Mucosa of stomach (tissue), 1 donor: Measurements from ENCODE around the gene BAG2.

Experiments used
- H3K27me3 ChIP-seq: one replicate; pipeline ENCODE4 v1.7.0; 2013; ENCODE audit warnings: mild to moderate bottlenecking, low read length; ENCODE audit not compliant: control insufficient read depth, insufficient read depth
- H3K36me3 ChIP-seq: one replicate; pipeline ENCODE4 v1.7.0; 2013; ENCODE audit warnings: low read length; ENCODE audit not compliant: control insufficient read depth, insufficient read depth
- H3K4me1 ChIP-seq: one replicate; pipeline ENCODE4 v1.7.0; 2013; ENCODE audit warnings: mild to moderate bottlenecking, low read length; ENCODE audit not compliant: control insufficient read depth, insufficient read depth
- H3K4me3 ChIP-seq: one replicate; pipeline ENCODE4 v1.7.0; 2013; ENCODE audit warnings: low read length
- H3K9ac ChIP-seq: one replicate; pipeline ENCODE4 v1.7.0; 2013; ENCODE audit warnings: mild to moderate bottlenecking, low read length, moderate library complexity
- H3K9me3 ChIP-seq: one replicate; pipeline ENCODE4 v1.7.0; 2013; ENCODE audit warnings: mild to moderate bottlenecking, low read length, moderate library complexity; ENCODE audit not compliant: control insufficient read depth
- donor health status: Pancreatic carcinoma.

Gene BAG2

DNA sequence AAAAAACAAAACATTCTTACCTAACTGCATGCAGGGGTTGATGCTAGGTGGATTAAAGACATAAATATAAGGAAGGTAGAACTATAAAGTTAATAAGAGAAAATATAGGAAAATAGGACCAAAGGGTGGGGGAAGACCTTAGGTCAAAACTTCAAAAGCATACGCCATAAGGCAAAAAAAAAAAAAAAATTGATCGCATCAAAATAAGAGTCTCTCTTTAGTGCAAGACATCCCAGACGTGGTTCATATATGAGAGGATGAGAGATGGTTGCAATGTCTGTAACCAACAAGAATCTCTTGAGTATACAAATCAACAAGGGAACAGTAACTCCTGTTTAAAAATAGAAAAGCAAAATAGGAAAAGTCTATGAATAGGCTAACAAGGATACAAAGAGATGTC lies 8.5 kb downstream of the BAG2 start:
- H3K4me1 ChIP-seq, result no peaks in the 10 kb centered on the region
- no peaks in the 10 kb centered on the region for H3K9me3 ChIP-seq

DNA sequence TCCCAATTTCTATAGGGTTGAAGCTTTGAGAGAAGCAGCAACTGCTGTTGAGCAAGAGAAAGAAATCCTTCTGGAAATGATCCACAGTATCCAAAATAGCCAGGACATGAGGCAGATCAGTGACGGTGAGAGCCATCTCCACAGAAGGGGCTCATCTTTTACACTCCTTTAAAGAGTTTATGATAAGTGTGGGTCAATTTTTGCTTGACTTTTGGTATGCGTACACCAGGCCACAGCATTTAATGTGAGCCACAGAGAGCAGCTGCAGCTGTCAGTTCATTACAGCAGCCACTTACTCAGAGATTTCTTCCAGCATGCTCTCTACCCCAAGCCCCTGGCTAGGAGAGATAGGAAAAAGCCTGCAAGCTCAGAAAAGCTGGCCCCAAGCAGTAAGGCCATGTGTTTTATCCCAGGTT lies 9.9 kb downstream of the BAG2 start:
- H3K9ac ChIP-seq, result no peak overlapping the region
- H3K27me3 ChIP-seq, result no peaks in the 10 kb centered on the region
- H3K4me1 ChIP-seq, result no peaks in the 10 kb centered on the region
- no peak overlapping the region for H3K4me3 ChIP-seq
- no peaks in the 10 kb centered on the region for H3K9me3 ChIP-seq
- H3K36me3 ChIP-seq, result no peaks in the 10 kb centered on the region

More for the DNA sequence above, 8.5 kb downstream of the BAG2 start:
- no peak overlapping the region for H3K9ac ChIP-seq
- no peak overlapping the region for H3K4me3 ChIP-seq
- no peaks in the 10 kb centered on the region for H3K36me3 ChIP-seq
- no peaks in the 10 kb centered on the region for H3K27me3 ChIP-seq

DNA sequence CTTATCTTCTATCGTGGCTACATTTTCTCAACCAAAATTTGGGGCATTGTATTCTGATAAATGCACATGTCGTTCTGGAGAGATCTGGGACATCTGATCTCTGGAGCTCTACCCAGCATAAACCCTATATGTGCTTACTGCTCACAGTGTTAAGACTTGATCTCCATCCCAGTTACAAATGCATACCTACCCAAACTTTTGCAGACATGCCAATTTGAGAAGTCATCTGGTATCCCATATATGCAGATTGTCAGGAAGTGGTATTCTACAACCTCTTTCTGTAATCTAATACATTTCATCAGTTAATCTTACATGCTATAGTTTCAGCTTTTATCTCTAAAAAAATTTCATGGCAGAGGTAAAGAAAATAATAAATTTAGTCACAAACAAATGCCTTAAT lies 11.2 kb downstream of the BAG2 start:
- Histone ChIP-seq H3K4me3 (no peak overlapping the region), H3K4me1 (no peaks in the 10 kb centered on the region), H3K27me3 (no peaks in the 10 kb centered on the region), H3K36me3 (no peaks in the 10 kb centered on the region), H3K9ac (no peak overlapping the region), H3K9me3 (no peaks in the 10 kb centered on the region)

DNA sequence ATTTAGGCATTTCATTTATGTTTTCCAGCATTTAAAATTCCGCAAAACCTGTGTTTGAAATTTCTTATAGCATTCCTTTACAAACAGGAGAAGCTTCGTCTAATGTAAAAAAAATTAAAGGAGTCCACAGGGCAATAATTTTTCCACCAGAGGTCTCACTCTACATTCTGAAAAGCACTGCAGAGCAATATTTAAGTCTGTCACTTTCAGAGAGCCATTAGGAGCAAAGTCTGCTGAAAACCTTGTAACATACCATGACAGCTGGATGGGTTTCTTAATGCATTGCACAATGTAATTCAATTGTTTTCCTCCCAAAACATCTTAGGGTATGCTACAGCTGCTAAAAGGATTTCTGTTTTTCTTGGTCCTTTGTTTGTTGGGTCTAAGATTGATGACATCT lies 18.0 kb downstream of the BAG2 start:
- Histone ChIP-seq H3K4me1 (no peaks in the 10 kb centered on the region), H3K27me3 (no peaks in the 10 kb centered on the region), H3K36me3 (no peaks in the 10 kb centered on the region), H3K9me3 (no peaks in the 10 kb centered on the region), H3K9ac (no peak overlapping the region), H3K4me3 (no peak overlapping the region)

DNA sequence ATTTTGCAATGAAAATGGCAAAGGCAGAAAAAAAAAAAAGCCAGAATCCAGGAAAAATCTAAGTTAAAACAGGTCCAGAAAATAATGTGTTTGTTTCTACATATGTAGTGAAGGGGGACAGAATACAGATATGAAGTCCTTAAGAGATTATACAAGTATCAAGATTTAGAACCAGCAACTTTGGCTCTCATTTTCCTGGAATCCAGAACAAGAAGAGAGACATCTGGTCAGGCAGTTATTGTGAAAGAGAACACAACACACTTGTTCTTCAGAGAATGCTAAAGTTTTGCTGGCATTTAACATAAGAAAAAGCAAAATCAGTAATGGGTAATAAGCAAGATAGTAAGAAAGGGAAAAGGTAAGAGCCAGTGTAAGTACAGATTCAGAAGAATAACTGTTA lies 21.1 kb downstream of the BAG2 start:
- no peak overlapping the region for H3K4me3 ChIP-seq
- H3K27me3 ChIP-seq, result no peaks in the 10 kb centered on the region
- no peaks in the 10 kb centered on the region for H3K36me3 ChIP-seq
- H3K9ac ChIP-seq, result no peak overlapping the region
- no peaks in the 10 kb centered on the region for H3K4me1 ChIP-seq
- no peaks in the 10 kb centered on the region for H3K9me3 ChIP-seq

DNA sequence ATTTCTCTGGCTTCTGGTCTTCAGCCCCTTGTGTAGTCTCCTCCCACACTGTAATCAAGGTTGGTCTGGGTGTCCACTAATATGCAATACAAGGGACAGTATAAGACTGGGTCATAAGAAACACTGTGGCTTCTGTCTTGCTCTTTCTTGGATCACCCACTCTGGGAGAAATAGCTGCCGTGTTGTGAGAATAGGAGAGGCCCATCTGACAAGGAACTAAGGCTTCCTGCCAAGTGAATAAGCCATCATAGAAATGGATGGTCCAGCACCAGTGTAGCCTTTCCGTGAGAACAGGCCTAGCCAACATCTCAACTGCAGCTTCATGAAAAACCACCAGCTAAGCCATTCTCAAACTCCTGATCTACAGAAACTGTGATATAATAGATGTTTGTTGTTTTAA lies 23.3 kb downstream of the BAG2 start:
- Histone ChIP-seq H3K9me3 (no peaks in the 10 kb centered on the region), H3K4me1 (peaks cover 8% of the 10 kb centered on the region)

DNA sequence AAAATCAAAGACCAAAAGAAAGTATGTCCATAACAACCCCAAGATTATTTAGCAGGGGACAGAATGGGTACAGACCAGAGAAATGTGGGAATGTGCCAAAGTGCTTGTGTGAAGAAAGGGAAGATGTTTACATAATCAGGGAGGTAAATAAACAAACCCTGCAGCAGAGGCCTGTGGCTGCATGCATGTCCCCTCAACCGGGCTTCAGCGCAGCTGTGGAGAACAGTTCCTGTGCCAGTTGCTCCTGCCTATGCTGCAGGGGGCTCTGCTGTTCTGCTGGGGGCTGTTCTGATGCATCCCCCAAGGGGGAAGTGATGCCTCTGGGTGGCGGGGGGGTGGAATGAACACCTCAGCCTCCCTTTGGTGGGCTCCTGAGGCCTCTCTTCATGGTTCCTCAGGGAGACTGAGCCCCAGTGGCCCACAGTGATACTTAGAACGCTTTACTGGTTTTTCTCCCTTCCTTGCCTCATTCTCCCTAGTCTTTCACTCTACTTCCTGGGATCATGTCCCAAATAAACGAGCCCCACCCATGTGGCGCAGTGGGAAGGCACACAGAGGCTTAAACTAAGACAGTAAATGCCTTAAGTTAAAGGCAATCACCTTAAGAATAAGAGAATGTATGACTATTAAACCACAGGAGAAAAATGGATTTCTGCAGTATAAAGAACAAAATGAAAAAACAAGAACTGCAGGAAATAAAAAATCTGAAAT lies 27.0 kb downstream of the BAG2 start:
- H3K4me1 ChIP-seq, result peaks cover 8% of the 10 kb centered on the region
- no peak overlapping the region for H3K9ac ChIP-seq
- no peaks in the 10 kb centered on the region for H3K36me3 ChIP-seq
- H3K27me3 ChIP-seq, result no peaks in the 10 kb centered on the region
- H3K4me3 ChIP-seq, result no peak overlapping the region
- no peaks in the 10 kb centered on the region for H3K9me3 ChIP-seq

More for the DNA sequence above, 23.3 kb downstream of the BAG2 start:
- H3K27me3 ChIP-seq, result no peaks in the 10 kb centered on the region
- no peaks in the 10 kb centered on the region for H3K36me3 ChIP-seq
- no peak overlapping the region for H3K9ac ChIP-seq
- H3K4me3 ChIP-seq, result no peak overlapping the region

DNA sequence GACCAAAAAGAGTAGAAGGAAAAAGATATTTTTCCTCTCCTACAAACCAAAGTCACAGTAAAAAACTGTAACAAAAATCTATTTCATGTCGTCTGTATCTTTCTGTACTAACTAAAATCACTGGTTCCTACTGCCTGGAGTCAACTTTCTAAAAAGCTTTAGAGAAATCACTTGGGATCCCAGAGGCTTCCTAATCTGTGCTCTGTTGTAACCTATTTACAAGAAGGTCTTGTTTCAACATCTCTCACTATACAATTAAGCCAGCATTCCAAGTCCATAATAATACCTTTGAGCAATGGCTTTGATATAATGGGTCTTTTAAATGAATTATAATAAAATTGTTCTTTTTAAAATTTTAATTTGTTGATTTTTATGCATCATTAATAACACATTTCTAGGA lies 29.6 kb downstream of the BAG2 start:
- Histone ChIP-seq H3K27me3 (no peaks in the 10 kb centered on the region), H3K4me3 (no peak overlapping the region), H3K9me3 (no peaks in the 10 kb centered on the region), H3K9ac (no peak overlapping the region), H3K4me1 (peaks cover 8% of the 10 kb centered on the region), H3K36me3 (no peaks in the 10 kb centered on the region)

DNA sequence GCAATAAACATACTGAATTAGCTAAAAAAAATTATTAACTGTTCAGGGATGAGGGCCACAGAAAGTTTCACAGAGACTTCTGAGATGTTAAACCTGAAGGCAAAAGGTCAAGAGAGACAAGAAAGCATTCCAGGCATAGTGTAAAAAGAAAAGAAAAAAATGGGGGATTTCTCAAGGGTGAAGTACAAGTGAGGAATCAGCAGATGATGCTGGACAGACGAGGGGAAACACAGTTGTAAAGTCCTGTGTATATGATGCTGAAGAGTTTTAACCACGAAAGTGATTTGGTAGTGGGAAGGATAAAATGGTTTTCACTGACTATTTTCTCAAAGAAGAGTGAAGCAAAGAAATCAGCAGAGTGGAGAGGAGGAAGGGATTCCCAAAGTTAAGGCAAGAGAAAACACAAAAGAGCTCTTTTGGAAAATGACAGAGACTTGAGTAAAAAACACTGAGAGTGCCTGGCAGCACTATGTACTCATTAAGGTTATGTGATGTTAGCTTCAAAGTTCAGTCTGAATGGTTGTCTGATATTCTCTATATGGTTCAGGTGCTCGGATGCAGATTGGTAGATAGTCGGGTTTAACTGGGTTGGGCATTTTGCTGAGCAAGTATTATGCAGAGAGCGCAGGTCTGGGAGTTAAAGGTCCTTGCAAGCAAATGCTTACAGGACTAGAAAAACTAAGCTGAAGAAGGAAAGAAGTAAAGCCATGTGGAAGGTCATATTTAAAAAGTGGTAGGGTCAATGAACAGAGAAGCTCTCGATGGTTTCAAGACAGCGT lies 33.6 kb downstream of the BAG2 start:
- no peak overlapping the region for H3K4me3 ChIP-seq
- H3K36me3 ChIP-seq, result no peaks in the 10 kb centered on the region
- H3K9me3 ChIP-seq, result no peaks in the 10 kb centered on the region
- H3K27me3 ChIP-seq, result no peaks in the 10 kb centered on the region
- no peaks in the 10 kb centered on the region for H3K4me1 ChIP-seq
- H3K9ac ChIP-seq, result no peak overlapping the region

DNA sequence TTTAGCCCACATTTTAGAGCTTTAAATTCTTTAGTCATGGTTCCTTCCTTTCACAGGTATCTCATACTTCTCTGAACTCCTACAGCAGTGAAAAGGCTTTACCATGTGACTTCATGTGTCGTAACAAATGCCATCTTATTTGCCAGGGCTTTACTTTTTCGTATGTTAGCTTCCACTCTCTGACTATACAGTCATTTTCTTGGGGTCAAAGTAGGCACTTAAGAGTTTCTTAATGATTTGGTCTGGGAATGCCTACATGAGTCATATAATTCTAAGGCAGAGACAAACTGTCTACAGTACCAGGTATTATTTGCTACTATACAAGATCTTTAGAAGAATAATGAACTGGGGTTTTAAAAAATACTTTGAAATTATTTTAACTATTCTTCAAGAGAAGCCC lies 35.0 kb downstream of the BAG2 start:
- H3K27me3 ChIP-seq, result no peaks in the 10 kb centered on the region
- no peaks in the 10 kb centered on the region for H3K9me3 ChIP-seq
- no peak overlapping the region for H3K4me3 ChIP-seq
- no peaks in the 10 kb centered on the region for H3K36me3 ChIP-seq
- H3K4me1 ChIP-seq, result no peaks in the 10 kb centered on the region
- H3K9ac ChIP-seq, result no peak overlapping the region

DNA sequence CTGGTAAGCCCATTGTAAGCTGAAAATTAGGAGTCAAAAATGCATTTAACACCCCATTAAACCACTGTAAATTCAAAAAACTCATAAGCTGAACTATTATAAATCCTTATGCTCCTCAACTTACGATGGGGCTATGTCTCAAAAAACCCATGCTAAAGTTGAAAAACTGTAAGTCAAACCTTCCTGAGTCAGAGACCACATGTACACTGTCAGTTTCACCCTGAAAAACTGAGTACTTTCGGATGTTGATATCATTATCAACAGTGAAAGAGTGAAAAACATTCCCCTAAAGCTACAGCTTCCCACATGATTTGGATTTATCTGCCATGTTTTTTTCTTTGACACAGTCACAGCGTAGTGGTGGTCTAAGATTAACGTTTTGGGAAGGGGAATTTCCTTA lies 35.7 kb downstream of the BAG2 start:
- no peak overlapping the region for H3K4me3 ChIP-seq
- H3K9ac ChIP-seq, result no peak overlapping the region
- no peaks in the 10 kb centered on the region for H3K36me3 ChIP-seq
- H3K4me1 ChIP-seq, result no peaks in the 10 kb centered on the region
- no peaks in the 10 kb centered on the region for H3K9me3 ChIP-seq
- no peaks in the 10 kb centered on the region for H3K27me3 ChIP-seq

DNA sequence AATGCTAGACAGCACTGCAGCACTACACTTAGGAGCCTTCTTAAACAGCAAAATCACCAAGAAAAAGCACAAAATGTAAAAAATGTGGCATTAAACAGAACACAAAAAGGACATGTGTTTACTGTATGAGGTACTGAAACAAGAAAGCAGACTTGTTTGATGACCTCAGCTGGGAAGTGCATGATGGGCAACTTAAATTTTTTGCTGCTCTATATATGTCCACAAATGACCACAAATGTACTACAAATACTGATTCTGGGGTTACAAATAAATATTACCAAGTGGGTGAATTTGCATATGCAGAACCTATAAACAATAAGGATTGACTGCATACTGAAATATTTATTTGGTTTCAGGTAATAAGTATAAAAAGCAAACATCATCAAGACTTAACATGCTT lies 36.9 kb downstream of the BAG2 start:
- Histone ChIP-seq H3K4me3 (no peak overlapping the region), H3K4me1 (no peaks in the 10 kb centered on the region), H3K27me3 (no peaks in the 10 kb centered on the region), H3K9ac (no peak overlapping the region), H3K9me3 (no peaks in the 10 kb centered on the region), H3K36me3 (no peaks in the 10 kb centered on the region)
